Endothelial cell of umbilical vein (primary cell): ENCODE measurements around the gene LIM2.

Source experiments
- EZH2 ChIP-seq: IDR thresholded peaks from 2 replicates; pipeline ENCODE4 v1.6.1; 2012; ENCODE audit warnings: borderline replicate concordance, low read depth, mild to moderate bottlenecking, moderate library complexity, low read length, inconsistent platforms; ENCODE audit not compliant: severe bottlenecking
- GATA2 ChIP-seq: IDR thresholded peaks from 2 replicates; pipeline ENCODE4 v1.7.0; 2011; ENCODE audit warnings: low read depth, mild to moderate bottlenecking, moderate library complexity, mixed read lengths, low read length; ENCODE audit not compliant: insufficient read length, insufficient read depth
- JUN ChIP-seq: IDR thresholded peaks from 2 replicates; pipeline ENCODE4 v1.6.1; 2011; ENCODE audit warnings: borderline replicate concordance, low read depth; ENCODE audit not compliant: insufficient read length, insufficient read depth
- MAX ChIP-seq: IDR thresholded peaks from 2 replicates; pipeline ENCODE4 v1.6.1; 2011; ENCODE audit not compliant: insufficient read depth, insufficient read length
- MYC ChIP-seq: IDR thresholded peaks from one replicate; pipeline ENCODE4 v1.6.1; 2011; ENCODE audit warnings: mild to moderate bottlenecking, low read depth, low read length
- POLR2A ChIP-seq: IDR thresholded peaks from 2 replicates; pipeline ENCODE4 v1.6.1; 2012; ENCODE audit warnings: low read depth, mild to moderate bottlenecking, control low read depth, low read length
- POLR2AphosphoS5 ChIP-seq: IDR thresholded peaks from 2 replicates; pipeline ENCODE4 v1.6.1; 2012; ENCODE audit warnings: low read depth, mild to moderate bottlenecking, control low read depth, low read length, moderate library complexity; ENCODE audit not compliant: insufficient read depth
- TF ChIP-seq, protein P1 (sequence below), 2 donors: IDR thresholded peaks; 1 replicate in 1 of 2; 2 replicates in 1 of 2; pipeline ENCODE4 v1.5.1; 2011; ENCODE audit warnings: low read length in 2 of 2, mild to moderate bottlenecking in 2 of 2, moderate library complexity in 2 of 2, control low read depth in 1 of 2, inconsistent platforms in 1 of 2, low read depth in 1 of 2; ENCODE audit not compliant: insufficient read depth in 1 of 2; ENCODE audit errors: extremely low read depth in 1 of 2

DNA sequence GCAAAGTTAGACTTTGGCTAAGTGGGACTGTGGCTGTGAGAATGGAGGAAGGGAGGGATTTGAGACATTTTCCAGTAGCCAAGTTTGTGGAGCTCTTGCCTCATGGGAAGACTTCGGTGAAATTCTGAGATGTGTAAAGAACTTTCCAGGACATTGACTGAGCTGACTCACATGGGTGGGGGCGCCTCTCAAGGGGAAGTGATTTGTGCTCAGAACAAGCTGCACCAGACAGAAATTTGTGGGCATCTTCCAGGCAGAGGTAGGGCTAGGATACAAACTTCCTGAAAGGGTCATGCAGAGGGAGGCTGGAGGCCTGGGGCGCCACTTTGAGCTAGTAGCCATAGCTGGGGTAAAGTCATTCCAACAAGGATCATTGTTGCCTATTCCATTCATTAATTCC, 39.4 kb upstream of the LIM2 start:
- no peak for TF ChIP-seq EZH2
- TF ChIP-seq, protein P1, sequence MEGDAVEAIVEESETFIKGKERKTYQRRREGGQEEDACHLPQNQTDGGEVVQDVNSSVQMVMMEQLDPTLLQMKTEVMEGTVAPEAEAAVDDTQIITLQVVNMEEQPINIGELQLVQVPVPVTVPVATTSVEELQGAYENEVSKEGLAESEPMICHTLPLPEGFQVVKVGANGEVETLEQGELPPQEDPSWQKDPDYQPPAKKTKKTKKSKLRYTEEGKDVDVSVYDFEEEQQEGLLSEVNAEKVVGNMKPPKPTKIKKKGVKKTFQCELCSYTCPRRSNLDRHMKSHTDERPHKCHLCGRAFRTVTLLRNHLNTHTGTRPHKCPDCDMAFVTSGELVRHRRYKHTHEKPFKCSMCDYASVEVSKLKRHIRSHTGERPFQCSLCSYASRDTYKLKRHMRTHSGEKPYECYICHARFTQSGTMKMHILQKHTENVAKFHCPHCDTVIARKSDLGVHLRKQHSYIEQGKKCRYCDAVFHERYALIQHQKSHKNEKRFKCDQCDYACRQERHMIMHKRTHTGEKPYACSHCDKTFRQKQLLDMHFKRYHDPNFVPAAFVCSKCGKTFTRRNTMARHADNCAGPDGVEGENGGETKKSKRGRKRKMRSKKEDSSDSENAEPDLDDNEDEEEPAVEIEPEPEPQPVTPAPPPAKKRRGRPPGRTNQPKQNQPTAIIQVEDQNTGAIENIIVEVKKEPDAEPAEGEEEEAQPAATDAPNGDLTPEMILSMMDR (IDR thresholded peaks at IDR 0.05; ENCODE audit: extremely low read depth in 1 of 2, insufficient read depth in 1 of 2, low read depth in 1 of 2, low read length in 2 of 2), result no peak
- TF ChIP-seq MAX, result no peak
- no peak for TF ChIP-seq POLR2A
- no peak for TF ChIP-seq JUN
- no peak for TF ChIP-seq POLR2AphosphoS5
- no peak for TF ChIP-seq MYC
- TF ChIP-seq GATA2, result no peak
